SU-DHL-6 (cell line): ENCODE results near the gene POLA1.

ENCODE experiments used
- H2AFZ ChIP-seq: fragments of 200-600 bp; sonication (generic); 2 replicates; pipeline ENCODE4 v1.6.1; 2014; ENCODE audit warnings: low read depth, mild to moderate bottlenecking, moderate library complexity, mixed read lengths, antibody characterized with exemption, low read length; ENCODE audit not compliant: severe bottlenecking
- H3F3A ChIP-seq: fragments of 200-600 bp; shearing (Covaris generic); 2 replicates; pipeline ENCODE4 v1.6.0; 2016; ENCODE audit warnings: antibody characterized with exemption, mild to moderate bottlenecking; ENCODE audit not compliant: insufficient read depth
- H3K27ac ChIP-seq: fragments of 200-600 bp; sonication (generic); 2 replicates; pipeline ENCODE4 v1.5.1; 2016; ENCODE audit warnings: low read depth, mild to moderate bottlenecking, low read length, moderate library complexity, mixed read lengths
- H3K27me3 ChIP-seq: fragments of 200-600 bp; sonication (generic), shearing (Covaris generic); 2 replicates; pipeline ENCODE4 v1.6.0; 2014; ENCODE audit warnings: mild to moderate bottlenecking, low read length
- H3K36me3 ChIP-seq: fragments of 200-600 bp; sonication (generic); 2 replicates; pipeline ENCODE4 v1.6.1; 2014; ENCODE audit warnings: mild to moderate bottlenecking, low read length, mixed read lengths
- H3K4me2 ChIP-seq: fragments of 300-600, 200-600 bp; shearing (Covaris generic), sonication (generic); 2 replicates; pipeline ENCODE4 v1.6.0; 2014; ENCODE audit warnings: low read length, low read depth, mild to moderate bottlenecking; ENCODE audit not compliant: poor library complexity, severe bottlenecking
- H3K4me3 ChIP-seq: fragments of 200-600 bp; sonication (generic); 2 replicates; pipeline ENCODE4 v1.5.1; 2014; ENCODE audit warnings: antibody characterized with exemption, low read length, mild to moderate bottlenecking, mixed read lengths; ENCODE audit not compliant: insufficient read depth, poor library complexity, severe bottlenecking
- H3K79me2 ChIP-seq: fragments of 200-600 bp; sonication (generic); 2 replicates; pipeline ENCODE4 v1.6.1; 2014; ENCODE audit warnings: mild to moderate bottlenecking, low read length, moderate library complexity; ENCODE audit not compliant: insufficient read depth
- H3K9ac ChIP-seq: fragments of 200-600 bp; sonication (generic); 2 replicates; pipeline ENCODE4 v1.7.0; 2014; ENCODE audit warnings: mild to moderate bottlenecking, low read length
- H3K9me2 ChIP-seq: fragments of 200-600 bp; sonication (generic); replicated peaks from 2 replicates; pipeline ENCODE4 v1.6.1; 2014; ENCODE audit warnings: low read length; ENCODE audit not compliant: insufficient read depth
- H3K9me3 ChIP-seq: fragments of 200-600 bp; sonication (generic); 2 replicates; pipeline ENCODE4 v1.6.1; 2014; ENCODE audit warnings: low read length, mixed read lengths; ENCODE audit not compliant: insufficient read depth
- H4K20me1 ChIP-seq: fragments of 200-600 bp; sonication (generic); 2 replicates; pipeline ENCODE4 v1.6.1; 2014; ENCODE audit warnings: low read depth, mild to moderate bottlenecking, antibody characterized with exemption, low read length, moderate library complexity, mixed read lengths
- CTCF ChIP-seq: fragments of 200-600 bp; sonication (generic); IDR thresholded peaks from one replicate; pipeline ENCODE4 v1.5.1; 2017; ENCODE audit warnings: antibody characterized with exemption, mild to moderate bottlenecking, low read length, moderate library complexity; ENCODE audit not compliant: insufficient read depth, poor library complexity, severe bottlenecking
- EZH2phosphoT487 ChIP-seq: fragments of 200-600 bp; sonication (generic), shearing (Covaris generic); conservative IDR thresholded peaks from 2 replicates; pipeline ENCODE4 v1.6.1; 2018; ENCODE audit warnings: mild to moderate bottlenecking, antibody characterized with exemption, low read length, moderate library complexity, mixed read lengths

The POLA1 gene

GRCh38 chrX:24902806-24903205, 209.1 kb downstream of the POLA1 start:
- H3K9me2 ChIP-seq, result no peaks in the 10 kb centered on the region
- no peaks in the 10 kb centered on the region for H4K20me1 ChIP-seq
- no peak overlapping the region for H2AFZ ChIP-seq
- H3K9ac ChIP-seq, result no peak overlapping the region
- no peaks in the 10 kb centered on the region for H3F3A ChIP-seq
- no peaks in the 10 kb centered on the region for H3K27me3 ChIP-seq
- H3K79me2 ChIP-seq, result no peaks in the 10 kb centered on the region
- no peak overlapping the region for H3K27ac ChIP-seq
- H3K4me3 ChIP-seq, result no peak overlapping the region
- no peaks in the 10 kb centered on the region for H3K36me3 ChIP-seq
- TF ChIP-seq EZH2phosphoT487 (no peak), CTCF (no peak)
- no peak overlapping the region for H3K4me2 ChIP-seq
- no peaks in the 10 kb centered on the region for H3K9me3 ChIP-seq

- no peak overlapping the region for H2AFZ ChIP-seq
- H3K9ac ChIP-seq, result no peak overlapping the region
- H3K9me3 ChIP-seq, result no peaks in the 10 kb centered on the region
- H3F3A ChIP-seq, result no peaks in the 10 kb centered on the region
- no peaks in the 10 kb centered on the region for H3K9me2 ChIP-seq
- no peaks in the 10 kb centered on the region for H4K20me1 ChIP-seq
- H3K27ac ChIP-seq, result no peak overlapping the region
- H3K4me2 ChIP-seq, result no peak overlapping the region
- no peak for TF ChIP-seq EZH2phosphoT487
- no peak overlapping the region for H3K4me3 ChIP-seq
- H3K36me3 ChIP-seq, result no peaks in the 10 kb centered on the region
- H3K27me3 ChIP-seq, result no peaks in the 10 kb centered on the region
- H3K79me2 ChIP-seq, result no peaks in the 10 kb centered on the region
These were observed 225.0 kb downstream of the POLA1 start for GRCh38 chrX:24918715-24919114.

GRCh38 chrX:24920769-24921168, 227.1 kb downstream of the POLA1 start:
- TF ChIP-seq EZH2phosphoT487 (no peak), CTCF (no peak)
- no peaks in the 10 kb centered on the region for H4K20me1 ChIP-seq
- no peak overlapping the region for H2AFZ ChIP-seq
- H3K79me2 ChIP-seq, result no peaks in the 10 kb centered on the region
- no peaks in the 10 kb centered on the region for H3K9me2 ChIP-seq
- H3F3A ChIP-seq, result no peaks in the 10 kb centered on the region
- H3K9ac ChIP-seq, result no peak overlapping the region
- no peak overlapping the region for H3K4me2 ChIP-seq
- no peak overlapping the region for H3K27ac ChIP-seq
- no peaks in the 10 kb centered on the region for H3K36me3 ChIP-seq
- H3K27me3 ChIP-seq, result no peaks in the 10 kb centered on the region
- H3K4me3 ChIP-seq, result no peak overlapping the region
- no peaks in the 10 kb centered on the region for H3K9me3 ChIP-seq

GRCh38 chrX:24925430-24925829, 231.7 kb downstream of the POLA1 start:
- H3K27me3 ChIP-seq, result no peaks in the 10 kb centered on the region
- H3K9ac ChIP-seq, result no peak overlapping the region
- H3K9me3 ChIP-seq, result no peaks in the 10 kb centered on the region
- no peaks in the 10 kb centered on the region for H3K9me2 ChIP-seq
- no peak overlapping the region for H3K4me3 ChIP-seq
- H3K79me2 ChIP-seq, result no peaks in the 10 kb centered on the region
- no peak for TF ChIP-seq EZH2phosphoT487
- no peak for TF ChIP-seq CTCF
- no peaks in the 10 kb centered on the region for H3F3A ChIP-seq
- no peak overlapping the region for H3K27ac ChIP-seq
- no peaks in the 10 kb centered on the region for H3K36me3 ChIP-seq
- no peaks in the 10 kb centered on the region for H4K20me1 ChIP-seq
- H3K4me2 ChIP-seq, result no peak overlapping the region
- no peak overlapping the region for H2AFZ ChIP-seq
